HL-60 (cell line): Measurements from ENCODE around the gene RASAL2.

Experiments used
- DNase-seq, 2 experiments: peaks; one replicate each; pipeline ENCODE4 v3.0.0-alpha.2; 2010 to 2020; ENCODE audit warnings: low read depth in 1 of 2, low spot score in 1 of 2
- H3K27ac ChIP-seq: fragments of 250-450 bp; sonication (Bioruptor Pico); replicated peaks from 2 replicates; pipeline ENCODE4 v1.5.1; 2020; ENCODE audit warnings: mild to moderate bottlenecking, moderate library complexity
- H3K27me3 ChIP-seq: fragments of 250-450 bp; sonication (Bioruptor Pico); 2 replicates; pipeline ENCODE4 v1.5.1; 2021; ENCODE audit warnings: mild to moderate bottlenecking, moderate library complexity; ENCODE audit not compliant: insufficient read depth, poor library complexity, severe bottlenecking
- H3K4me3 ChIP-seq: replicated peaks from 2 replicates; pipeline ENCODE4 v1.5.1; 2011; ENCODE audit warnings: mild to moderate bottlenecking, control low read depth, low read length; ENCODE audit not compliant: insufficient read depth
- CTCF ChIP-seq: IDR thresholded peaks from one replicate; pipeline ENCODE4 v1.5.1; 2011; ENCODE audit warnings: low read length, control low read depth, inconsistent platforms; ENCODE audit not compliant: insufficient read depth
- GABPA ChIP-seq: IDR thresholded peaks from 2 replicates; pipeline ENCODE4 v1.6.1; 2012; ENCODE audit warnings: low read depth
- POLR2AphosphoS5 ChIP-seq: IDR thresholded peaks from 2 replicates; pipeline ENCODE4 v1.6.1; 2012; ENCODE audit warnings: low read depth
- REST ChIP-seq: IDR thresholded peaks from 2 replicates; pipeline ENCODE4 v1.6.1; 2012; ENCODE audit warnings: low read depth; ENCODE audit not compliant: insufficient replicate concordance
- SPI1 ChIP-seq: IDR thresholded peaks from 2 replicates; pipeline ENCODE4 v1.6.1; 2012; ENCODE audit warnings: low read depth, mild to moderate bottlenecking, borderline replicate concordance

Gene RASAL2

GRCh38 chr1:178055779-178056471, 38.0 kb upstream of the RASAL2 start:
- no peak for TF ChIP-seq GABPA
- peak; percentile 86 for TF ChIP-seq SPI1
- TF ChIP-seq CTCF, result no peak
- peak; percentile 50 for TF ChIP-seq REST
- TF ChIP-seq POLR2AphosphoS5, result peak; percentile 32; the same call in 1 of the 2 replicates
- no peak overlapping the region for H3K4me3 ChIP-seq
- no peaks in the 10 kb centered on the region for H3K27me3 ChIP-seq
- peak overlapping the region; percentile 76 for H3K27ac ChIP-seq
- peak in 1 of 2 experiments; percentile 77 for DNase-seq

DNA sequence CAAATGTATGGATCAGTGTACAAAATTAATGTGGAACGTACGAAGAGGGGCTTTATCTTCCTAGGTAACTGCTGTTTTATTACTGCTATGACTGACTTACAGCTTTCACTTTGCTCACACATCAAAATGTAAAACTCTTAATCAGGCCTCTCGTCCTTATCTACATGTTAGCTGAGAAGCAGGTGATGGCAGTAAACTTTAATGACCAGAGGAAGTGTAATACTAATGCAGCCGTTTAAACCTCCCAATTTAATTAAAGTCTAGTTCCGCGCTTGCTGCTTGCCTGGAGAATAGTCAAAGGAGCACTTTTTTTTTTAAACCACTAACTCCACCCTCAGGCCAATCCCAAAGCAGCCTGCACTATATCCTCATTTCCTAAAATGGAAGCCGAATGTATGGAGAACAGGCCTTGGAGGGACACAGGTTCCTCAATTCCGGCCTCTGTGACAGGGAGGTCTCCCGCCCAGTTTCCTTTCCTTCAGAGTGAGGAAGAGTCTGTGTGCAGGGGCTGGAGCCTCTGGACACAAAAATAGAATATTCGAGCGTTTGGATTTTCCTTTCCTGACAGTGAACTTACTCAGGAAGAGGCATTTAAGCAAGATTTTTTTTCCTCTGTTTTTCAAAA, 36.7 kb upstream of the RASAL2 start:
- no peak overlapping the region for H3K27ac ChIP-seq
- no peaks in the 10 kb centered on the region for H3K27me3 ChIP-seq
- no peak overlapping the region for H3K4me3 ChIP-seq
- no peak for DNase-seq
- TF ChIP-seq POLR2AphosphoS5 (no peak), GABPA (no peak), SPI1 (no peak), CTCF (no peak), REST (no peak)

DNA sequence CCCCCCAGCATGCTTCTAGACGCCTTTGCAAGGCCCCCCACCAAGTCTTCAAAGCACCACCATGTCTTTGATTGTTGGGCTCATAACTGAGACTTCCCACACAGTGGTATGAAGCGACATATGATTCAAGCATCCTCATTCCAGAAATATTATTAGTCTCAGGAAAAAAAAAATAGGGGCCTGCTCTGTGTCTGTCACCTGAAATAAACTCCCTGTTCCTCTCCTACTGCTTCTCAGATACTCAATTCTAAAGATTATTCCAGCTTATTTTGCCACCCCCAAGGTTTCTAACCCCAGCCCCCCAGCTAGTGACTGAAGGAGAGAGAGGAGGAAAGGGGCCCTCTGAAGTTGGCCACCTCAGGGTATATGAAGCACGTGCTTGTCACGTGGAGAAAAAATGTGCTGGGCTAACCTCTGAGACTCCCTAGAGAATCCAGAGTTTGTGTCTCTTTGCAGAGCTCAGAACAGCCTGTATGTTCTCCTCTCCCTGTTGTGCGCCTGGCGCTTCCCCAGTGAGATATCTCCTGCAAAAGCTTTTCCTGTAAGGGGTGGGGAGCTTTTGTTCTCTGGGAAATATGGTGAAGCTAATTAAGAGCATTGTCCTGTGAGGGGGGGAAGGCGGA, 35.9 kb upstream of the RASAL2 start:
- no peak for DNase-seq
- H3K4me3 ChIP-seq, result no peak overlapping the region
- no peak overlapping the region for H3K27ac ChIP-seq
- TF ChIP-seq REST (no peak), GABPA (no peak), POLR2AphosphoS5 (no peak), CTCF (no peak), SPI1 (no peak)
- no peaks in the 10 kb centered on the region for H3K27me3 ChIP-seq
